Measurements from ENCODE around the gene KCNJ14.

KCNJ14 gene

GRCh38 chr19:48455171-48455907 lies at the start of gene KCNJ14:
Gene KCNJ14 (plus strand): TSS chr19:48455574. CDS start chr19:48461725, 6,151 bp downstream.
- DNase-seq (ENCODE audit: low spot score): peak; percentile 57

- DNase-seq (ENCODE audit: low spot score): no peak
These were observed 49.5 kb upstream of the KCNJ14 start for GRCh38 chr19:48405850-48406249.

- DNase-seq (ENCODE audit: low spot score): no peak
These were observed 41.3 kb upstream of the KCNJ14 start for GRCh38 chr19:48413879-48414587.

- DNase-seq (ENCODE audit: low spot score): peak; percentile 66
These were observed 40.0 kb upstream of the KCNJ14 start for GRCh38 chr19:48415395-48415794.

GRCh38 chr19:48415806-48416221 lies 39.6 kb upstream of the KCNJ14 start:
- DNase-seq (ENCODE audit: low spot score): peak; percentile 62

GRCh38 chr19:48417421-48417820 lies 38.0 kb upstream of the KCNJ14 start:
- DNase-seq (ENCODE audit: low spot score): no peak

- no peak for DNase-seq (ENCODE audit: low spot score)
These were observed 36.9 kb upstream of the KCNJ14 start for GRCh38 chr19:48418317-48419064.

- DNase-seq (ENCODE audit: low spot score): peak; percentile 64
These were observed 36.0 kb upstream of the KCNJ14 start for GRCh38 chr19:48419158-48419920.

GRCh38 chr19:48421548-48421947 lies 33.8 kb upstream of the KCNJ14 start:
- DNase-seq (ENCODE audit: low spot score): no peak

GRCh38 chr19:48424694-48425219 lies 30.6 kb upstream of the KCNJ14 start:
- DNase-seq (ENCODE audit: low spot score): no peak

GRCh38 chr19:48428670-48429069 lies 26.7 kb upstream of the KCNJ14 start:
- DNase-seq (ENCODE audit: low spot score): no peak

- DNase-seq (ENCODE audit: low spot score): no peak
These were observed 22.0 kb upstream of the KCNJ14 start for GRCh38 chr19:48433337-48433736.

GRCh38 chr19:48436586-48436985 lies 18.8 kb upstream of the KCNJ14 start:
- no peak for DNase-seq (ENCODE audit: low spot score)

- DNase-seq (ENCODE audit: low spot score): no peak
These were observed 13.9 kb upstream of the KCNJ14 start for GRCh38 chr19:48441360-48442050.

- DNase-seq (ENCODE audit: low spot score): no peak
These were observed 13.0 kb upstream of the KCNJ14 start for GRCh38 chr19:48442116-48443035.

GRCh38 chr19:48443256-48443655 lies 12.1 kb upstream of the KCNJ14 start:
- no peak for DNase-seq (ENCODE audit: low spot score)

GRCh38 chr19:48443731-48444128 lies 11.6 kb upstream of the KCNJ14 start:
- no peak for DNase-seq (ENCODE audit: low spot score)

GRCh38 chr19:48444129-48444935 lies 11.0 kb upstream of the KCNJ14 start:
- DNase-seq (ENCODE audit: low spot score): no peak

GRCh38 chr19:48444936-48445200 lies 10.5 kb upstream of the KCNJ14 start:
- DNase-seq (ENCODE audit: low spot score): no peak

GRCh38 chr19:48445256-48445605 lies 10.1 kb upstream of the KCNJ14 start:
- DNase-seq (ENCODE audit: low spot score): no peak
